Left renal pelvis (tissue), 4 donors: ENCODE data around the gene LDB1. TPM values are rescaled to one million over a fixed set of nuclear protein-coding genes. Genes with fewer than 3 reads are reported as not detected.
A peak's percentile ranks its signal among the peaks of the same experiment; 100 is the strongest.

Experiments
- DNase-seq, 4 donors: peaks; one replicate each; pipeline ENCODE4 v3.0.0-alpha.2; 2013; ENCODE audit warnings: low read depth in 4 of 4, low spot score in 3 of 4
- polyA plus RNA-seq, 4 donors: library from polyadenylated mRNA; unstranded; fragments of 120-200 nt; gene quantifications; one replicate each; pipeline ENCODE4 v1.2.1, GENCODE V29; 2013; ENCODE audit not compliant: insufficient read length in 4 of 4

LDB1 gene, protein sequence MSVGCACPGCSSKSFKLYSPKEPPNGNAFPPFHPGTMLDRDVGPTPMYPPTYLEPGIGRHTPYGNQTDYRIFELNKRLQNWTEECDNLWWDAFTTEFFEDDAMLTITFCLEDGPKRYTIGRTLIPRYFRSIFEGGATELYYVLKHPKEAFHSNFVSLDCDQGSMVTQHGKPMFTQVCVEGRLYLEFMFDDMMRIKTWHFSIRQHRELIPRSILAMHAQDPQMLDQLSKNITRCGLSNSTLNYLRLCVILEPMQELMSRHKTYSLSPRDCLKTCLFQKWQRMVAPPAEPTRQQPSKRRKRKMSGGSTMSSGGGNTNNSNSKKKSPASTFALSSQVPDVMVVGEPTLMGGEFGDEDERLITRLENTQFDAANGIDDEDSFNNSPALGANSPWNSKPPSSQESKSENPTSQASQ
- 100 to 1,000 TPM; 104 to 139 (median 112) TPM for polyA plus RNA-seq

DNA sequence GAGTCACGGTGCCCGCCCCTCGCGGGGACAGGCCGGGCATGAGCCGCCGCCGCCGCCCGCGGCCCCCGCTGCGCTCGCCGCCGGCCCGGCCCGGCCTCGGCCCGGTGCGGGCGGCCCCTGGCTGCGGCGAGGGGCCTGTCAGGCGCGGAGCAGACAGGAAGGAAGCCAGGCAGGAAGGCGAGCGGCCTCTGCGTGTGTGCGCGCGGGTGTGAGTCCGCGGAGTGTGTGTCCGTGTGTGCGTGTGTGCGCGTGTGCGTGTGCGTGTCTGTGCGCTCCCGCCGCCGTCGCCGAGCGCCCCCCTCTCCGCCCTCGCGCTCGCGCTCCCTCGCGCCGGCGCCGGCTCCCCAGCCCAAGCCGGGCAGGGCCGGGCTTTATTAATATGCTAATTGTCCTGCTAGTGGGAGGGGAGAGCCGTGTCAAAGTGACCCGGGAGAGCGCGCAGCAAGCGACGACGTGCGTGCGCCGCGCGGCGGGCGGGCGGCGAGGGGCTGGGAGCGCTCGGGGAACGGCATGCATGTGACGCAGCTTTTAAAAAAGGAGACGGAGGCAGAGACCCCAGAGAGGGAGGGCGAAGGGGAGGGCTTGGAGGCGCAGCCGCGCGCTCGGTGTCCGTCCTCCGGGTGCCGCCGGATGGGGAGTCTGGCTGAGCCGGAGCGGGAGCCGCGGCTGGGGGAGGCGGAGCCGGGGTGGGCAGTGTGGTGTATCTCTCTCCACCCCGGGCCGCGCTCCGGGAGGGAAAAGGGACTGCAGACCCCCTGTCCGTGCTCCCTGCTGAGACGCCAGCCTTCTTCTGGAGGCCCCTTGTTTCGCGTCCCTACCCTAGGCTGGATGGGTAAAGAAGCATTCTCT is at the start of gene LDB1:
TSS of gene LDB1 (minus strand) at position 227 of the 849 bp plus-strand sequence. CDS start 258 bp downstream, outside the sequence.
- DNase-seq, result peak; percentile 78 to 83 (median 80)

DNA sequence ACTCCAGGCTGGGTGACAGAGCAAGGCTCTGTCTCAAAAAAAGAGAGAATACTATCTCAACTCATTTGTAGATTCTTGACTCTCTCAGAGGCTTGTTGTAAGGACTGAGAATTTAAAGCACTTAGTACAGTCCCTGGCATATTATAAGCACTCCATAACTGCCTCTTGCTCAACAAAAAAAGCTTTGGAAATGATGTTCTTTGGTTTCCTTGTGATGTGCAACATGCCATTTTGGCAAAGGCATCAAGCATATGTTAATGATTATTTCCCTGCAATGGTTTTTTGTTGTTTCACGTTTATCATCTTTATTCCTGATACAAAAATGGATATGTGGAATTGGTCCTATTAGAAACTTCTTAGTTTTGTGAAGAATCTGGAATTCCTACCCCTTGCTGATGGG is 47.7 kb upstream of the LDB1 start:
- DNase-seq, result no peak

DNA sequence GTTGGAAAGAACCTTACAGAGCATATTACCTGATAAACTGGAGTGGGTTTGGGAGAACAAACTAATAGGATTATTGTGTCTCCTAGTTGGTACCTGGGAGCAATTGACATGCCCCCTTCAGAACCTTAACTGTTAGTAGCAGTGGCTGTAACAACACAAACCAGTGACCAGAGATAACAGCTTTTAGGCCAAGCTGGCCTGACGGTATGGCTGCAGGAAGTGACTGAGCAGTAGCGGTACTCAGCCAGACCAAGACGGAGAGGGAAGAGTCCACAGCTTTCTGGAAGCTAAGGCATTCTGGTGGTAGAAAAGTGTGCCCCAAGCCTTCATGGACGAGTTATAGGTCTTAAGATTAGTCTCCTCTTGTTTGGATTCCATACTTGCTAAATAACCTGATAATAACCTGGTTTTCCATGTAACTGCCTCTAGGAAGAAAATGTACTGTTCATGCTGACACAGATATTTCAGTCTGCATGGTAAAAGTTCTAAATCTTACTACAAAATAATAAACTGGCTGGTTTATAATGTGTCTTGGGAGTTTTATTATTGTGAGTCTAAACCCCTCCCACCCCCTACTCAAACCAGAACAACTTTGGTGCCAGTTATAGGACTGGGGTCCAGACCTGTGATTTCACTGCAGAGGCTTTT is 43.3 kb upstream of the LDB1 start:
- DNase-seq, result no peak

DNA sequence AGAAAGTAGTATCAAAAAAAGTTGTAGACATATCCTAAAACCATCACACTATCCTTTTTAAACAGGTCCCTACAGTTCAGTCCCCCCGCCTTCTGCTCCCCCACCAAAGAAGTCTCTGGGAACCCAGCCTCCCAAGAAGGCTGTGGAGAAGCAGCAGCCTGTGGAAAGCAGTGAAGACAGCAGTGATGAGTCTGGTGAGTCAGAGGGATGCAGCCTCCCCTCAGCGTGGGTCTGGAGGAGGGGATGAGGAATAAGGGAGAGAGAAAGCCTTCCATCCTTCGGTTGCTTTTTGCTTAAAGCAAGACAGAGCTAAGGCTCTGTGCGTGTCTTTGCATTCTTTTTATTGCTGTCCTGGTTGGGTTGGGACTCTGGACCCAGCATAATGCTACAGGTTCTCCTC is 39.7 kb upstream of the LDB1 start:
- no peak for DNase-seq

DNA sequence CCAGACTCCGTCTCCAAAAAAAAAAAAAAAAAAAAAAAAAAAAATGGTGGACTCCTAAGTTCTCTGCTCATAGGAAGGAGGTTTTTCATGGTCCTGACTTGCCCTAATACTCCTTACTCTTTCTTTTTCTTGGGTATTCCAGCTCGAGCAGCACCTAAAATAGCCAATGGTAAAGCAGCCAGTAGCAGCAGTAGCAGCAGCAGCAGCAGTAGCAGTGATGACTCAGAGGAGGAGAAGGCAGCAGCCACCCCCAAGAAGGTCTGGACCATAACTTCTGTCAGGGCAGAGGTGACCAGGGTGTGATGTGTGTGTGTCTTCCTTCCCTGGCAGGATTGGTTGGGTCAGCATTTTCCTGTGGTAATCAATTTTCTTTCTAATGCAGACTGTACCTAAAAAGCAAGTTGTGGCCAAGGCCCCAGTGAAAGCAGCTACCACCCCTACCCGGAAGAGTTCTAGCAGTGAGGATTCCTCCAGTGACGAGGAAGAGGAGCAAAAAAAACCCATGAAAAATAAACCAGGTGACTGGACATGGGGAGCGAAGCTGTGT is 39.0 kb upstream of the LDB1 start:
- no peak for DNase-seq

DNA sequence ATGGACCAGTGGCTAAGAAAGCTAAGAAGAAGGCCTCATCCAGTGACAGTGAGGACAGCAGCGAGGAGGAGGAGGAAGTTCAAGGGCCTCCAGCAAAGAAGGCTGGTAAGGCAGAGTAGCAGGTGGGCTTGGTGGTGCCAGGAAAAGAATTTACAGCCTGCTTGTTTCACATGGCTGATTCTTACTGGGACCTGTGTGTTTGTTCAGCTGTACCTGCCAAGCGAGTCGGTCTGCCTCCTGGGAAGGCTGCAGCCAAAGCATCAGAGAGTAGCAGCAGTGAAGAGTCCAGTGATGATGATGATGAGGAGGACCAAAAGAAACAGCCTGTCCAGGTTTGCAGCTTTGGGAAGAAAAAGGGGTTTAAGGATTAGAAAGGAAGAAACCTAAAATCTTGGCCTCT is 37.1 kb upstream of the LDB1 start:
- DNase-seq, result no peak

DNA sequence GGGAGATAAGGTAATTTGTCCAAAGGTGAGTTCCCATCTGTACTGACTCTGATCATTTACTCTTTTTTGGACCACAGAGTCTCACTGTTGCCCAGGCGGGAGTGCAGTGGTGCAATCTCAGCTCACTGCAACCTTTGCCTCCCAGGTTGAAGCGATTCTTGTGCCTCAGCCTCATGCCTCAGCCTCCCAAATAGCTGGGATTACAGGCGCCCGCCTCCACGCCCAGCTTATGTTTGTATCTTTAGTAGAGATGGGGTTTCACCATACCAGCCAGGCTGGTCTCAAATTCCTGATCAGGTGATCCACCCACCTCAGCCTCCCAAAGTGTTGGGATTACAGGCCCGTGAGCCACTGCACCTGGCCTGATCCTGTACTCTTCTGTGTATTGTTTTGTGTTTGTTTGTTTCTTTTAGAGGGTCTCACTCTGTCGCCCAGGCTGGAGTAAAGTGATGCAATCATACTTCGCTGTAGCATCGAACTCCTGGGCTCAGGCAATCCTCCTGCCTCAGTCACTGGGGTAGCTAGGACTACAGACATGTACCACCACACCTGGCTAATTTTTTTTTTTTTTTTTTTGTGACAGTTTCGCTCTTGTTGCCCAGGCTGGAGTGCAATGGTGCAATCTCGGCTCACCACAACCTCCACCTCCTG is 34.4 kb upstream of the LDB1 start:
- DNase-seq, result no peak

DNA sequence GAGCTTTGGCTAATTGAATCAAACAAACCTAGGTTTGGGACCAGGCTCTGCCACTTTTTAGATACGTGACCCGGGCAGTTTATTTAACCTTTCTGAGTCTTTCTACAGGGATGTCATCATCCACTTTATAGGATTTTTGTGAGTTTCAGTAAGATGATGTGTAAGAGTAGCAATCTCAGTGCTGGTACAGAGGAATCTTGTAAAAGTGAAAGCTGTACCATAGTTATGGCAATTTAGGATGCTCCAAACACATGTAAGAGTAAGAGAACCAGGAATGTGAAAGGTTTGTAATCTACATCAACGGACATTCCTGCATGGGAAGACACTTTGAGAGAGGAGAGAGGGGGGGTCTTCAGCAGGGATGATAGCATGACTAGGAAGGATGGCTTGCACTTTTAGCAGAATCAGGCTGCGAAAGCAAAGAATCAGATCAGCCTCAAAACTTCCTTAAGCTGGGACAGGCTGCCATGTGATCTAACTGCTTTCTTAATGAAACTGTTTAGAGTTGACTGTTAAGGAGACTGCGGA is 33.0 kb upstream of the LDB1 start:
- DNase-seq, result no peak

DNA sequence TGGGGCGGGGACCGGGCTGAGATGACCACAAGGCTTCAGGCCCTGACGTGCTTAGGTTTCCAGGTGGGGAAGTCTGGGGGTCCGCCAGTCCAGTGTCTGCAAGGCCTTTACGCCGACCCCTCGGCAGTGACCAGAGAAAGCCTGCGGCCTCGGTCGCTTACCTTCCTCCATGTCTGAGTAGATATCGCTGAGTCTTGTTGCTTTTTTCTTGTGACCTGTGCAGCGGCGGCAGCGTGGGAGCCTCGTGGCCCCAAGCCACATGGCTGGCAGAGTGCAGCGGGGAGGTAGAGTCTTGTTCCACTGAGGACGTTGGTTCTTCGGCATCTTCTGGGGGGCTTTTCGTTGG is 32.4 kb upstream of the LDB1 start:
- no peak for DNase-seq

DNA sequence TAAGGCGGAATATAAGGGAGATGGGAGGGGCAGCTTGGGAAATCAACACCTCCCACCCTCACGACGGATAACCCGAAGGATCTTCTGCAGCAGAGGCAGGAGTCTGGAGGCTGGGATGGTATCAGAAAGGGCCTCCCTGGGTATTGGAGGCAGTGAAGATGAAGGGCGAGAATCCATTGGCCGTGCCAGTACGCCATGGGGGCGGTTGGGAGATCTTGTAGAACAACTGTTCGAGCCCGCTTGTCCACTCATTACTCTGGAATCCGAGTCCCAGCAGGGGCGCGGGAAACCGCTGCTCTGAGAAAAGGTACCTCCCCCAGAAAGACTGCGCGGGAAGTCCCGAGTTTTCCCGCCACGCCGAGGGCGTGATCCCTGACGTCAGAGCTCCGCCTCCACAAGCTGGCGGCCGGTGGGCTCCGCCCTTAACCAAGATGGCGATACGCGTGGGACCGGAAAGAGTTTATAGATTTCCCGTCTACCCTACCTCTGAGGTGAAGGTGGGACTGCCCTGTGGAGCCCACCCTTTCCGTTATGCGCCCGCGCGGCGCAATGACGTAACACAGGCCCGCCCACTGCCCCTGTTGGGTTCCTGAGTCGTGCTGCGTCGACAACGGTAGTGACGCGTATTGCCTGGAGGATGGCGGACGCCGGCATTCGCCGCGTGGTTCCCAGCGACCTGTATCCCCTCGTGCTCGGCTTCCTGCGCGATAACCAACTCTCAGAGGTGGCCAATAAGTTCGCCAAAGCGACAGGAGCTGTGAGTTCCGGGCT is 31.8 kb upstream of the LDB1 start, which contains the start of gene NOLC1:
TSS of gene NOLC1 (plus strand) at position 616 of the 771 bp plus-strand sequence. CDS start at position 638, 22 bp downstream.
- peak; percentile 93 to 97 (median 96) for DNase-seq

DNA sequence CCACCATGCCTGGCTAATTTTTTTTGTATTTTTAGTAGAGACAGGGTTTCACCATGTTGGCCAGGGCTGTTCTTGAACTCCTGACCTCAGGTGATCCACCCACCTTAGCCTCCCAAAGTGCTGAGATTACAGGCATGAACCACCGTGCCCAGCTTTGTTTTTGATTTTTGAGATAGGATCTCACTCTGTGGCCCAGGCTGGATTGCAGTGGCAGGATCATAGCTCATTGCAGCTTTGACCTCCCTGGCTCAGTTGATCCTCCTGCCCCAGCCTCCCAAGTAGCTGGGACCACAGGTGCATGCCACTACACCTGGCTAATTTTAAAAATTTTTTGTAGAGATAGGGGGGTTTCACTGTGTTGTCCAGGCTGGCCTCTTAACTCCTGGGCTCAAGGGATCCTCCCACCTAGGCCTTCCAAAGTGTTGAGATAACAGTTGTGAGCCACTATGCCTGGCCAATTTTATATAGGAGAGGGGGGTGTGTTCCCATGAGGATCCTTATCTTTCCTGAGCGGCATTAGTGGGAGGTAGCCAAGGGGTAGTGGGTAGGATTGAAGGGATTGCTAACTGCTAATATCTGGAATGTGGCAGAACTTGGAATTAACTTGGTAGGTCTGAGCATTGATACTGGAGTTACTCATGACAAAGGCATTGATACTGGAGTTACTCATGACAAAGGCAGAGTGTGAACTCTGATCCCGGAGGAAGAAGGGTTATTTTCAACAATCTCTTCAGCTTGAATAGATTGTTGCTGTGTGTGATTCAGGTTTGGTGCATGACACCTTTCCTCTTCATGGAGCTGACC is 31.0 kb upstream of the LDB1 start:
- DNase-seq, result no peak

DNA sequence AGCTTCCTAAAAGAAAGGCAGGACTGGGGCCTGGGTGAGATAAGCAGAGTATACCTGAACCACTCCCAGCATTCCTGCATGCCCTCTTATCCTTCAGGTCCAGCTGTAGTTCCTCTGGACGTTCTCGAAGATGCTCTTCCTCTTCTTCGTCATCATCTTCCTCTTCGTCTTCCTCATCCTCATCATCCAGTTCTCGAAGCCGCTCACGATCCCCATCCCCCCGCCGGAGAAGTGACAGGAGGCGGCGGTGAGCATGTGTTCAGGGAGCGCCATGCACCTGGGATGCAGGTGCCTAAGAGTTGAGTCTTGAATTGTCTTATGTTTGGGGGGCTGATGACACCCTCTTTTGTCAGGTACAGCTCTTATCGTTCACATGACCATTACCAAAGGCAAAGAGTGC is 28.1 kb upstream of the LDB1 start:
- no peak for DNase-seq

DNA sequence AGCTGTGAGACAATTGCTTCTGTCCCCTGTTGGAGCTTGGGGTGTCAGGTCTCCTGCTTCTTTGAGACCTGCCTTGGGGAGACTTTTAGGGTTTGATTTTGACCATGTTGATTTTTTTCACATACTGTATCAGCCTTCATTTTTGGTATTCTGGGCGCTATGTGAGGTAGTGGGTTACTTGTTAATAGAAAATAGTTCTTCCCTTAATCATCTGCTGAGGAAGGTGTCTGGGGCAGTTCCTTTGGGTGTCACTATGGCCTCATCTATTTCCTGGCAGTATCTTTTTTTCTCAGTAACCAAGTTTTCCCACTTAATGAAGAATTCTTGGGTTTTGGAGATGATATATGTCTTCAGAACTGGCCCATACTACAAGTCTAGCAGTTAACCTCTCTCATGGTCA is 27.4 kb upstream of the LDB1 start:
- no peak for DNase-seq

DNA sequence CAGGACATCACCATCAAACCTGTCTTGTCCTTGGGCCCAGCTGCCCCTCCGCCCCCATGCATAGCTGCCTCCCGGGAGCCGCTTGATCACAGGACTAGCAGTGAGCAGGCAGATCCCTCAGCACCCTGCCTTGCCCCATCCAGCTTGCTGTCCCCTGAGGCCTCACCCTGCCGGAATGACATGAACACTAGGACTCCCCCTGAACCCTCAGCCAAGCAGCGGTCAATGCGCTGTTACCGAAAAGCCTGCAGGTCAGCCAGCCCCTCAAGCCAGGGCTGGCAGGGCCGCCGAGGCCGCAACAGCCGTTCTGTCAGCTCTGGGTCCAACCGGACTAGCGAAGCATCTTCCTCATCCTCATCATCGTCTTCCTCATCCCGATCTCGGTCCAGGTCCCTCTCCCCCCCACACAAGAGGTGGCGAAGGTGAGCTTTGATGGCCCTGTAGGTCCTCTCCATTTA is 26.8 kb upstream of the LDB1 start:
- no peak for DNase-seq

DNA sequence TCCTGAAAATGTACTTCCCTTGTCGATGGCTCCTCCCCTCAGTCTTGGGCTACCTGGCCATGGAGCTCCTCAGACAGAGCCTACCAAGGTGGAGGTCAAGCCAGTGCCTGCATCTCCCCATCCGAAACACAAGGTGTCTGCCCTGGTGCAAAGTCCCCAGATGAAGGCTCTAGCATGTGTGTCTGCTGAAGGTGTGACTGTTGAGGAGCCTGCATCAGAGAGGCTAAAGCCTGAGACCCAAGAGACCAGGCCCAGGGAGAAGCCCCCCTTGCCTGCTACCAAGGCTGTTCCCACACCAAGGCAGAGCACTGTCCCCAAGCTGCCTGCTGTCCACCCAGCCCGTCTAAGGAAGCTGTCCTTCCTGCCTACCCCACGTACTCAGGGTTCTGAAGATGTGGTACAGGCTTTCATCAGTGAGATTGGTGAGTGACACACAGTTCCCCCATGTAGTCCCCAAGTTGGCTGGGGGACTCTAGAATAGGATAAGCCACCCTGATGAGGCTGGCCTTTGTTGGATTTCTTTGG is 21.5 kb upstream of the LDB1 start:
- no peak for DNase-seq

DNA sequence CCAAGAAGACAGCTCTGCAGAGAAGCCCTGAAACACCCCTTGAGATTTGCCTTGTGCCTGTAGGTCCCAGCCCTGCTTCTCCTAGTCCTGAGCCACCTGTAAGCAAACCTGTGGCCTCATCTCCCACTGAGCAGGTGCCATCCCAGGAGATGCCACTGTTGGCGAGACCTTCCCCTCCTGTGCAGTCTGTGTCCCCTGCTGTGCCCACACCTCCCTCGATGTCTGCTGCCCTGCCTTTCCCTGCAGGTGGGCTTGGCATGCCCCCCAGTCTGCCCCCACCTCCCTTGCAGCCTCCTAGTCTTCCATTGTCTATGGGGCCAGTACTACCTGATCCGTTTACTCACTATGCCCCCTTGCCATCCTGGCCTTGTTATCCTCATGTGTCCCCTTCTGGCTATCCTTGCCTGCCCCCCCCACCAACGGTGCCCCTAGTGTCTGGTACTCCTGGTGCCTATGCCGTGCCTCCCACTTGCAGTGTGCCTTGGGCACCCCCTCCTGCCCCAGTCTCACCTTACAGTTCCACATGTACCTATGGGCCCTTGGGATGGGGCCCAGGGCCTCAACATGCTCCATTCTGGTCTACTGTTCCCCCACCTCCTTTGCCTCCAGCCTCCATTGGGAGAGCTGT is 20.9 kb upstream of the LDB1 start:
- no peak for DNase-seq

DNA sequence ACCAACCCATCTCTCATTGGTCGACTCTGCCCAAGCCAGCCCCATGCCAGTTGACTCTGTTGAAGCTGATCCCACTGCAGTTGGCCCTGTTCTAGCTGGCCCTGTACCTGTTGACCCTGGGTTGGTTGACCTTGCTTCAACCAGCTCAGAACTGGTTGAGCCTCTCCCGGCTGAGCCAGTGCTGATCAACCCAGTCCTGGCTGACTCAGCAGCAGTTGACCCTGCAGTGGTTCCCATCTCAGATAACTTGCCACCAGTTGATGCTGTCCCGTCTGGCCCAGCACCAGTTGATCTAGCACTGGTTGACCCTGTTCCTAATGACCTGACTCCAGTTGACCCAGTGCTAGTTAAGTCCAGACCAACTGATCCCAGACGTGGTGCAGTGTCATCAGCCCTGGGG is 20.1 kb upstream of the LDB1 start:
- DNase-seq, result no peak
